ENCODE data around the gene KCTD2. TPM values are rescaled to one million over a fixed set of nuclear protein-coding genes. Genes with fewer than 3 reads are reported as not detected.

The KCTD2 gene
- total and polyA plus RNA-seq, 9 of the 15 experiments (the other 6 are each of a cell fraction or from before 2014, with no cell fraction given), result 1.7 to 32.9 (median 15.8) TPM

DNA sequence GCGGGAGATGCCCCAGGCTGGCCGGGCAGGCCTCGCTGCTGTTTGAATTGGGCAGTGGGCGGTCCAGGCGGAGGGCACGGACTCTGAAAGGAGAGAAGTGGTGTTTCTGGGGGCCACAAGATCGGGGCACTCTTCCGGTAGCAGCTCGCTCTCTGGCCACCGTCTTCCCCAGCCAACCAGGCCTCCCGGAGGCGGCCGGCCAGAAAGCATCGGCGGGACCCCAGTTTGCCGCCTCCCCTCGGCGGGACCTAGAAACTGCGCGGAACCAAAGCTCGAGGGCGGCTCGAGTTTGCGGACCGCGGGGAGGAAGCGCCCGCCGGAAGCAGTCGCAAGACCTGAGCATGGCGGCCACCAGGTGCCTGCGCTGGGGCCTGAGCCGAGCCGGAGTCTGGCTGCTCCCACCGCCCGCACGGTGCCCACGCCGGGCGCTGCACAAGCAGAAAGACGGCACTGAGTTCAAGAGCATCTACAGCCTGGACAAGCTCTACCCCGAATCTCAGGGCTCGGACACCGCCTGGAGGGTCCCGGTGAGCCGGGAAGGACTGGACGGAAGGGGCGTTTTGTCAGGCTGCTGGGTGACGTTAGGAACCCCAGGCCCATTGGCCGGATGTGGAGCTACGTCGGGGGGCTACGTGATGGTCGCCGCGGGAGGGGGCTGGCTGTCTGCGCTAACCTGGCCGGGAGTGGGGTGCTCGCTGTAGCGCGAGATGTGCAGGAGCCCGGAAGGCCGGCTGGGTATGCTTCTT lies 34.5 kb upstream of the KCTD2 start, which contains the start of gene MRPL58 (continued):
- TF ChIP-seq, protein P1, sequence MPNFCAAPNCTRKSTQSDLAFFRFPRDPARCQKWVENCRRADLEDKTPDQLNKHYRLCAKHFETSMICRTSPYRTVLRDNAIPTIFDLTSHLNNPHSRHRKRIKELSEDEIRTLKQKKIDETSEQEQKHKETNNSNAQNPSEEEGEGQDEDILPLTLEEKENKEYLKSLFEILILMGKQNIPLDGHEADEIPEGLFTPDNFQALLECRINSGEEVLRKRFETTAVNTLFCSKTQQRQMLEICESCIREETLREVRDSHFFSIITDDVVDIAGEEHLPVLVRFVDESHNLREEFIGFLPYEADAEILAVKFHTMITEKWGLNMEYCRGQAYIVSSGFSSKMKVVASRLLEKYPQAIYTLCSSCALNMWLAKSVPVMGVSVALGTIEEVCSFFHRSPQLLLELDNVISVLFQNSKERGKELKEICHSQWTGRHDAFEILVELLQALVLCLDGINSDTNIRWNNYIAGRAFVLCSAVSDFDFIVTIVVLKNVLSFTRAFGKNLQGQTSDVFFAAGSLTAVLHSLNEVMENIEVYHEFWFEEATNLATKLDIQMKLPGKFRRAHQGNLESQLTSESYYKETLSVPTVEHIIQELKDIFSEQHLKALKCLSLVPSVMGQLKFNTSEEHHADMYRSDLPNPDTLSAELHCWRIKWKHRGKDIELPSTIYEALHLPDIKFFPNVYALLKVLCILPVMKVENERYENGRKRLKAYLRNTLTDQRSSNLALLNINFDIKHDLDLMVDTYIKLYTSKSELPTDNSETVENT (CRISPR knock-in tag; IDR thresholded peaks at IDR 0.05), result 0 out of 2 replicates have a peak, but pooled peaks have one; percentile 37
- TF ChIP-seq STAG1 (CRISPR knock-in tag; IDR thresholded peaks at IDR 0.05; ENCODE audit: borderline replicate concordance), result no peak
- TF ChIP-seq SP1 (CRISPR knock-in tag; IDR thresholded peaks at IDR 0.05), result peak; percentile 87
- TF ChIP-seq, protein P2, sequence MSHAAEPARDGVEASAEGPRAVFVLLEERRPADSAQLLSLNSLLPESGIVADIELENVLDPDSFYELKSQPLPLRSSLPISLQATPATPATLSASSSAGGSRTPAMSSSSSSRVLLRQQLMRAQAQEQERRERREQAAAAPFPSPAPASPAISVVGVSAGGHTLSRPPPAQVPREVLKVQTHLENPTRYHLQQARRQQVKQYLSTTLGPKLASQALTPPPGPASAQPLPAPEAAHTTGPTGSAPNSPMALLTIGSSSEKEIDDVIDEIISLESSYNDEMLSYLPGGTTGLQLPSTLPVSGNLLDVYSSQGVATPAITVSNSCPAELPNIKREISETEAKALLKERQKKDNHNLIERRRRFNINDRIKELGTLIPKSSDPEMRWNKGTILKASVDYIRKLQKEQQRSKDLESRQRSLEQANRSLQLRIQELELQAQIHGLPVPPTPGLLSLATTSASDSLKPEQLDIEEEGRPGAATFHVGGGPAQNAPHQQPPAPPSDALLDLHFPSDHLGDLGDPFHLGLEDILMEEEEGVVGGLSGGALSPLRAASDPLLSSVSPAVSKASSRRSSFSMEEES (CRISPR knock-in tag; IDR thresholded peaks at IDR 0.05), result no peak
- no peak for TF ChIP-seq SREBF2 (CRISPR knock-in tag; IDR thresholded peaks at IDR 0.05)
- no peak for TF ChIP-seq ZKSCAN3 (CRISPR knock-in tag; IDR thresholded peaks at IDR 0.05)
- no peak for TF ChIP-seq CEBPB (tag; IDR thresholded peaks at IDR 0.05)
- no peak for TF ChIP-seq ETV6 (IDR thresholded peaks at IDR 0.05; ENCODE audit: borderline replicate concordance in 1 of 2, low read depth in 2 of 2, low read length in 1 of 2)
- TF ChIP-seq ETV6 (CRISPR knock-in tag; IDR thresholded peaks at IDR 0.05; ENCODE audit: borderline replicate concordance), result no peak
- no peak for TF ChIP-seq PCBP2 (IDR thresholded peaks at IDR 0.05; ENCODE audit: low read depth, low read length, poor library complexity, severe bottlenecking)
- peak in 1 of 2 experiments; percentile 84; a peak in 2 of 3 replicates for TF ChIP-seq CBX3 (IDR thresholded peaks at IDR 0.05; ENCODE audit: borderline replicate concordance in 1 of 2, low read length in 2 of 2)
- TF ChIP-seq HNRNPK (IDR thresholded peaks at IDR 0.05; ENCODE audit: low read depth, low read length, poor library complexity, severe bottlenecking), result no peak
- no peak for TF ChIP-seq RFX7 (CRISPR knock-in tag; IDR thresholded peaks at IDR 0.05)
- TF ChIP-seq HEY1 (CRISPR knock-in tag; IDR thresholded peaks at IDR 0.05; ENCODE audit: borderline replicate concordance), result no peak
- TF ChIP-seq ARHGAP35 (IDR thresholded peaks at IDR 0.05; ENCODE audit: partially characterized antibody), result no peak
- TF ChIP-seq, protein P3, sequence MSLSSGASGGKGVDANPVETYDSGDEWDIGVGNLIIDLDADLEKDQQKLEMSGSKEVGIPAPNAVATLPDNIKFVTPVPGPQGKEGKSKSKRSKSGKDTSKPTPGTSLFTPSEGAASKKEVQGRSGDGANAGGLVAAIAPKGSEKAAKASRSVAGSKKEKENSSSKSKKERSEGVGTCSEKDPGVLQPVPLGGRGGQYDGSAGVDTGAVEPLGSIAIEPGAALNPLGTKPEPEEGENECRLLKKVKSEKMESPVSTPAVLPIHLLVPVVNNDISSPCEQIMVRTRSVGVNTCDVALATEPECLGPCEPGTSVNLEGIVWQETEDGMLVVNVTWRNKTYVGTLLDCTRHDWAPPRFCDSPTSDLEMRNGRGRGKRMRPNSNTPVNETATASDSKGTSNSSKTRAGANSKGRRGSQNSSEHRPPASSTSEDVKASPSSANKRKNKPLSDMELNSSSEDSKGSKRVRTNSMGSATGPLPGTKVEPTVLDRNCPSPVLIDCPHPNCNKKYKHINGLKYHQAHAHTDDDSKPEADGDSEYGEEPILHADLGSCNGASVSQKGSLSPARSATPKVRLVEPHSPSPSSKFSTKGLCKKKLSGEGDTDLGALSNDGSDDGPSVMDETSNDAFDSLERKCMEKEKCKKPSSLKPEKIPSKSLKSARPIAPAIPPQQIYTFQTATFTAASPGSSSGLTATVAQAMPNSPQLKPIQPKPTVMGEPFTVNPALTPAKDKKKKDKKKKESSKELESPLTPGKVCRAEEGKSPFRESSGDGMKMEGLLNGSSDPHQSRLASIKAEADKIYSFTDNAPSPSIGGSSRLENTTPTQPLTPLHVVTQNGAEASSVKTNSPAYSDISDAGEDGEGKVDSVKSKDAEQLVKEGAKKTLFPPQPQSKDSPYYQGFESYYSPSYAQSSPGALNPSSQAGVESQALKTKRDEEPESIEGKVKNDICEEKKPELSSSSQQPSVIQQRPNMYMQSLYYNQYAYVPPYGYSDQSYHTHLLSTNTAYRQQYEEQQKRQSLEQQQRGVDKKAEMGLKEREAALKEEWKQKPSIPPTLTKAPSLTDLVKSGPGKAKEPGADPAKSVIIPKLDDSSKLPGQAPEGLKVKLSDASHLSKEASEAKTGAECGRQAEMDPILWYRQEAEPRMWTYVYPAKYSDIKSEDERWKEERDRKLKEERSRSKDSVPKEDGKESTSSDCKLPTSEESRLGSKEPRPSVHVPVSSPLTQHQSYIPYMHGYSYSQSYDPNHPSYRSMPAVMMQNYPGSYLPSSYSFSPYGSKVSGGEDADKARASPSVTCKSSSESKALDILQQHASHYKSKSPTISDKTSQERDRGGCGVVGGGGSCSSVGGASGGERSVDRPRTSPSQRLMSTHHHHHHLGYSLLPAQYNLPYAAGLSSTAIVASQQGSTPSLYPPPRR (CRISPR knock-in tag; IDR thresholded peaks at IDR 0.05; ENCODE audit: borderline replicate concordance), result peak; percentile 84; the same call in 1 of the 2 replicates
- peak; percentile 68; the same call in 1 of the 2 replicates for TF ChIP-seq TOE1 (IDR thresholded peaks at IDR 0.05; ENCODE audit: borderline replicate concordance)
- TF ChIP-seq TOE1 (CRISPR knock-in tag; IDR thresholded peaks at IDR 0.05; ENCODE audit: borderline replicate concordance, low read depth), result no peak
